Embryonic facial prominence (tissue), 1 donor: ENCODE measurements around the gene SPTBN5.

Experiments
- DNase-seq: peaks from one replicate; pipeline ENCODE4 v3.0.0-alpha.2; 2016; ENCODE audit errors: extremely low spot score

Gene SPTBN5

DNA sequence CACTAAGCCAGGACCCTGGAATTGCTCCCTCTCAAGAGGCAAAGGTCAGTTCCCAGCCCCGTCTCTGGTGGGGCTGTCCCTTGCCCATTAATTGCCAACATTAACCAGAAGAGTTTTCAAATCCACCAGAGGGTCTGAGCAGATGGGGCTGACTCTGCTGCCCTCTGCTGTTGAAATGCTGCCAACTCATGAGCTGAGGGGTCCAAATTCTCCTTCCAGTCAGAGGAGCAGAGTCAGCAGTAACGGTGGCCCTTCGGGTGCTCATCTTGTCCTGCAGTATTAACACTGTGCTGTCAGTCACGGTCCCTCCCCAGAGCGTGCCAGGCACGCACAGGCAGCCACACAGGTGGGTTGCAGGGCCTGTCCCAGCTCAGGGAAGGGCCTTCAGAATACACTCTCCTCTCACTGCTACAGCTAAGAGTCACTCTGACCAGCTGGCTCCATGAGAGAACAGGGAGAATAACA, 10.7 kb upstream of the SPTBN5 start:
- no peak for DNase-seq

DNA sequence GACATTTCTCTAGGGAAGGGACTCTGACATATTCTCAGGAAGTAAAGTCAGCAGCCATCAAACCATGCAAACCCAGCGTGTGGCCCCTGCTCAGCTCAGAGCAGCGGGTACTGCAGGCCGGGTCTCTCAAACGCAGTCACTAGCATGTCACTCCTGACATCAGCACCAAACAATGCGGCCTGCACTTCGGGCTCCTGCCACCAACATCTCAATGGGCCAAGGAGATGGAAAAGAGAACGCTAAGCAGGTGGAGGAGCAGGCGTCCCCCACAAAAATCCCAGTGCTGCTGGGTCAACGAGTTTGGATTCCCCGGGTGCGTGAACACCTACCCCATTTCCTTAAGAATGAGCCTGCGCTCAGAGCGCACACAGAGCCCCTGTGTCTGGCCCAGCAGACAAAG, 9.9 kb upstream of the SPTBN5 start:
- DNase-seq = no peak

DNA sequence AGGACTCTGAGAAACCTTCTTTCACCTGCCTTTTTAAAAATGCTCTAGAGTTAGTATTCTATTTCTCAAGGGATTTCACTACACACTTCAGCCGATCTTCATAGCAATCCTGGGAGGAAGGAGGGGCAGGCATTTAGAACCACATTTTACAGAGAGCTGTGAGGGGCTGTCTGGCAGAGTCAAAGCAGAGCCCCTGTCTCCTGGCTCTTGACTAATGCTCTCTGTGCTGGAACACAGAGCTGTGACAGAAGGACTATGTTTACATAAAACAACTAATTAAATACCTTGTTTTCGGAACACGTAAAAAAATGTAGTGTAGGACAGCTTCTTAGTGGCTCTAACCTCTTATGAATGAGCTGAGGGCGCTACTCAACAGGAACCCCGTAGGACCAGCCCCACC, 7.6 kb upstream of the SPTBN5 start:
- DNase-seq = no peak

DNA sequence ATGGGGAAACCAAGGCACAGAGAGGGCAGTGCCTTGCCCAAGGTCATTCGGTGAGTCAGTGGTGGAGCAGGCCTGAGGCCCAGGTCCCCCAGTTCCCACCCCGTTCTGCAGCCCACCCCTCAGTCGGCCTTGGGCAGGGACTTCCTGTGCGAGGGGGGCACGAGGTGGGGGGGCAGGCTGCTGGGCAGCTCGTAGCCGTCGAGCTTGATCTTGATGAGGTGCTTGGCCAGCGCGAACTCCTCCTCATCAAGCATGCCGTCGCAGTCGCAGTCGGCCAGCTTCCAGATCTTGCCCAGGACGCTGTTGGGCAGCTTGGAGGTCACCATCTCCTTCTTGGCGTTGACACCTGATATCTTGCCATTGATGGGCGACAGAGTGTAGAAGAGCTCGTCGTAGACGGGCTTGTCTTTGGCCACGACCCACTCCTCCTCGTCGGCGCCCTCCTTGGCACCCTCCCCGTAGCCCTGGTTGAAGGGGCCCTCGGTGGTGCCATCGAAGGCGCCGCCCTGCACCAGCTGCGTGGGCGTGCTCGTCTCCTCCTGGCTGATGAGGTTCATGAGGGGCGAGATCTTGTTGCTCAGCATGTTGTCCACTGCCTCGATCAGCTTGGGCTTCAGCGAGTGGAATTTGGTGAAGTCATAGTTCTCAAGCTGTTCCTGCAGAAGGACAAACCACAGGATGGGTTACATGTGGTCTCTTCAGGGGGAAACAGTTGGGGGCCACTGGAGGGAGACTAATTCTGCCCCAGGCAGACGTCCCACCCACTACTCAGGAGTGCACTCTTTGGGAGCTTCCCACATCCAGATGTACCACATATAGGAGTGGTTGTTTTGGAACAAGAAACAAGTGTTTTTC, 6.9 kb upstream of the SPTBN5 start:
- DNase-seq = no peak

DNA sequence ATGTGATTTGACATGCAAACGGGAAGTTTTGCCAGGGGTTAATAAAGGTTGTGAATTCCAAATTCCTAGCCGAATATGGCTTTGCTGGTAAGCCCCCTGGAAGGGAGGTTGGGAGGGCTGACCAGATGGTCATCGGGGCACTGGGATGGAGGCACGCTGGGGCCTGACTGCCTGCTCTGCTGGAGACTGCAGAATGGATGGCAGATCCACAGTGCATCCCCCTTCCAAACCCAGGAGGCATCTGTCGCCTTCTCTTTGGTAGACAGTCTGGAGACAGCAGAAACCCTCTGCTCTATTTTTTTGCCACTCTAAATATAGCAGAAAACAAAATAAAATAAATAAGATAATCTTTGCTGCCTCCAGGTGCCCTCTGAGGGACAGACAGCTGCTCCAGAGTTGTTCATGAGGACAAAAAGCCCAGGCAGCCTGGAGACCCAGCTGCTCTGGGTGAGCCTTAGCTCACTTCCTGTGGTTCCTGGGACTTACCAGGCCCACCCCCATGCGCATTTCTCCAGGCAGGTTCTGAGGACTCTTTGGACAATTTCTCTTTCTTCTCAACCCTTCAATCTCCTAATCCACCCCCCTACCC, 6.1 kb upstream of the SPTBN5 start:
- DNase-seq = no peak

DNA sequence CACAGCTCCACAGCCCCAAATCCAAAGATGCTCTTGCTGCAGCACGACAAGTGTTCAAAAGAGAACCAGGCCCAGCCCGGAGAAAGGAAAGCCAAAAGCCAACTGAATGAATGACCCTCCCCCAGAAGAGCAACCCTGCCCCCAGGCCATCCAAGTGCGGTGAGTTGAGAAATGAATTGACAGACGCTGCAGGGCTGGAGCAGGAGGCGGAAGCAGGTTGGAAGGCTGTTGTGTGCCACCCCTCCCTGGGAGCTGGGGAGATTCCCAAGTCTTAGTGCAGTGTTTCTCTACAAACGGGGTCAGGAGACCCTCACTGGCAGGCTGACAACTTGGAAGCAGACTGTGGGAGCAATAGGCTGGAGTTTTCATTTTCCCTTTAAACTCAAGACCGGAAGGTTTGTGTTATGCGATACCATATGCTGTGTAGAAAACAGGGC, 3.5 kb upstream of the SPTBN5 start:
- no peak for DNase-seq

DNA sequence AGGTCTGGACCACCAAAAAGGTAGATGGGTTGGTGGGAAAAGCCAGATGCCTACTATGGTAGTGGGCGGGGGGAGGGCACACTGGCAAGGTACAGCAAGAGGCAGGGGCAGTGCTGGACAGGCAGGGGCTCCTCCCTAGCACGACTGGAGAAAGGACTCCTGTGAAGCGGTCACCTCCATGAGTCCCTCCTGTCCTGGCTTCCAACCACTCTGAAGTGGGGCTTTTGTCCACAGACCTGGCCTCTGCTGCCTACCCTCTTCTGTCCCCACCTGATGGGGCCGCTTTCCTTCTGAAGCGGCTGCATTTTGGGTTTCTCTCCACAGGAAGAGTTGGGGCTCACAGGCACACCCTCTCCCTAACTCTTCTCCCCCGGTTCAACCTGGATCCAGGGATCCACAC, 2.7 kb upstream of the SPTBN5 start:
- no peak for DNase-seq

DNA sequence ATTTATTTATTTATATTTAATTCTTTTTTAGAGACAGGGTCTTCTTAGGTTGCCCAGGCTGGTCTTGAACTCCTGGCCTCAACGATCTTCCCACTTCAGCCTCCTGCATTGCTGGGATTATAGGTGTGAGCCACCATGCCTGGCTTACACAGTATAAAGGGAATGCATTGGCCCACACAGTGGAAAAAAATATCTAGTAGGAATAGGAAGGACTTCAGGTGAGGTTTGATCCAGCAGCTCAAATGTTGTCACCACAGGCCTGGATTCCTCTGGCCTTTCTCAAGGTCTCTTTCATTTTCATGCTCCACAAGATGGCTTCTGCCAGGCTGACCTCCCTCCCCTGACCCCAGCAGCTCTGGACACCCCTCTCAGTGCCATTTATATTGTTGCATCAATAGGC, 2.1 kb upstream of the SPTBN5 start:
- DNase-seq = no peak

DNA sequence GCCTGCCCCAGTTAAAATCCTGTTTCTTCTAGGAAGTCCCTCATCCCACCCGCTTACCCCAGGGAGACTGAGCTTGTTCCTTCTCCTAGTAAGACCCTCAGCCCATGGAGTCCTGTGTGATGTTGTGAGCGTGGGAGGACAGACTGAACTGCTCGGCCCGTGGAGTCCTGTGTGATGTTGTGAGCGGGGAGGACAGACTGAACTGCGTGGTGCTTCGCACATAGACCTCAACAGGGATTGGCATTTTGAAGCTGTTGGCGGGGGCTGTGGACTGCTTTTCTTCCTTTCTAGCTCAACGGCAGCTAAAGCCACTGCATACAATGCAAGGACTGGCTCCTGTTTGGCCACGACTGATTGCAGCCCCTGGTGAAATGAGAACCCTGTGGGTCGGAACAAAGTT, 1.6 kb upstream of the SPTBN5 start:
- DNase-seq = no peak

DNA sequence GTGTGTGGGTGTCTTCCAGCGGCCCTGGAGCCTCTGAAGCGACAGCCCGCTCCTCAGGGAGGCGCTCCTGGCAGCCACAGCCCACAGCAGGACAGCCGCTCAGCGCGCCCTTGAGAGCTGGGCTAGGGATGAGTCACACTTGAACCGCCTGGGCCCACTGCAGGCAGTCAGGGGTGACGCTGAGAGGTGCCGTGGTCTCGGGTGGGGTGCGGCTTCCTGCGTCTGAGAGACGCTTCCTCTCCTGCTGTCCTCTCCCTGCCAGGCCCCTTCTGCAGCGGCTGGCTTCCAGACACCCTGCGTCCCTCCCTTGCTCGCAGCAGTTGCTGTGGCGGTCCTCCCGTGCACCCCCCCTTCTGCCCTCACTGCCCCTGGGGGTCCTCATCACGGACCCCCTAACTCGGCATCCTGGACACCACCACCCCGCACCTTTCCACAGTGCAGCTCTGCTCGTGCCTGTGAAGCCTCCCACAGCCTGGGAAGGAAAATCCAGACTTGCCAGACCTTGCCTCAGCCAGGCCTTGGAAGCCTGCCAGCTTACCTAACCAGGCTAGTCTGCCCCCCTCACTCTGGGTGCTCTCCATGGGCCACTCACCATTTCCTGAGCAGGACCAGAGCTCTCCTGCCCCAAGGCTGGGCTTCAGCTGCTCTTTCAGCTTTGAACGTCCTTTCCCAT, 1.1 kb upstream of the SPTBN5 start:
- DNase-seq = no peak

DNA sequence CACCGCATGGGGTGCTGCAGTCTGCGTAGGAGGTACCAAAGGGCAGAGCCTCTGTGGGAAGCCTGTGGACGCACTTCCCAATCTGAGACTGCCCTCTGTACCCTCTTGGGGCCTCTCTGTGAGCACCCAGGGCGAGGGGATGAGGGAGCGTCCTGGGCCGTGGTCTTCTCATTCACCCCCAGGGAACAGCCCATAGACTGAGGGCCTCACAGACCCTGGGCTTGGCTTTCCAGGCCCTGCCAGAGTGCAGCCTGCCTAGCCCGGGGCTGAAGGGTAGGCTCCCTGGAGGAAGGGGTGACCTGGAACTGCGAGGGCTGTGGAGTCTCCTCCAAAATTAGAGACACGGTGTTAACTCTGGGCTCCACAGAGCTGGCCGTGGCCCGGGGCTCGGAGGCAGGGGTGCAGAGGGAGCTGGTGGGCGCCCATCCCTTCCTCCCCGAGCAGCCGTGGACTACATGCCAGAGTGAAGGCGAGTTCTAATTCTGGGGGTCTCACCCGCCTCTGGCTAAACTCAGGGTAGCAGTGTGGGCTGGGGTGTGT, 468 bp upstream of the SPTBN5 start:
- DNase-seq = no peak

DNA sequence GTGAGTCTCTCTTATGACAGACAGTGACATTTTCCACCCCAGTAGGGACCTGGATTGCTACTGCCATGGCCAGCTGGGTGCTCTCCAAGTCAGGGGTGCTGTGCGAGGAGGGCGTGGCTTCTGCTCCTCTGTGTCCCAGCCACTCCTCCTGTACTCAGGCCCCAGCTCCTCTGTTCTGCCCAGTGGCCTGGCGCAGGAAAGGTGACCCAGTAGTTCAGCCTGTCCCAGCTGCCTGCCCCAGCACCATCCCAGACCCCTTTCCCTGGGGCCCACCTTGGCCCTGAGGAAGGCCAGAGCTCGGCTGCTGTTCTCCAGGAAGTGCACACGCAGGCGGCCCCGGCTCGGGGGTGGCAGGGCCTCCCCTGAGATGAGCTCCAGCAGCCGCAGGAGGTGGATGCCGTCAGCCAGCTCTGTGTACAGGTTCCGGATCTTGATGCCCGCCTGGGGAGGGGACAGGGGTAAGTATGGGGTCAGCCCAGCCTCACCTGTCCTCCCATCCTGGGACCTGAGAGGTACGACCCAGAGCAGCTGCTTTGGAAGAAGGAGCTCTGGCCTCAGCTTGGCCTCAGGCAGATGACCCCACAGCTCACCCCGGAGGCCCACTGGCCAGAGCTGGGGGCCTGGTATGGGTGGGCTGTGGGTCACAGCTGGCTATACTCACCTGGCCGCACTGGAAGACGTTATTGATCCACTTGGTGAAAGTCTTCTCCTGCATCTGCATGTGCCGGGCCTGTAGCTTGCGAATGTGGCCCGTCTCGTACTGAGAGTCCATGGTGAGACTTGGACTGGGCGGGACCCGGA, 1.0 kb downstream of the SPTBN5 start:
- no peak for DNase-seq

DNA sequence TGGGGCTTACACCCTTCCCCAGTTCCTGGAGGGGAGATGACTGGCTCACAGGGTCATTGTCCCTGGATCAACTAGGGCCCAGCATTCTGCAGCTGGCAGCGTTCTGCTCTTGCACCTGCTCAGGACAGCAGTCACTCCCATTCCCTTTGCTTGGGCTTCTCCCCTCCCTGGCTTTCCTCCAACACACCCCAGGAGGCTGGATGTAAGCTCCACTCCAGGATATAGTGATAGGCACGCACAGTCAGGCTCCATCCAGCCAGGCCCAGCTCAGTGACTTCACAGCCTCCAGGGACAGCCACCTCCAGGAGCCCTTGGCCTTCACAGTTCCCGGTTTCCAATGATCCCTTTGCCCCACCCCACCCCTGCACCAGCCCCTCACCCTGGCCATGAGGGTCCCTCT, 1.9 kb downstream of the SPTBN5 start:
- DNase-seq = no peak

DNA sequence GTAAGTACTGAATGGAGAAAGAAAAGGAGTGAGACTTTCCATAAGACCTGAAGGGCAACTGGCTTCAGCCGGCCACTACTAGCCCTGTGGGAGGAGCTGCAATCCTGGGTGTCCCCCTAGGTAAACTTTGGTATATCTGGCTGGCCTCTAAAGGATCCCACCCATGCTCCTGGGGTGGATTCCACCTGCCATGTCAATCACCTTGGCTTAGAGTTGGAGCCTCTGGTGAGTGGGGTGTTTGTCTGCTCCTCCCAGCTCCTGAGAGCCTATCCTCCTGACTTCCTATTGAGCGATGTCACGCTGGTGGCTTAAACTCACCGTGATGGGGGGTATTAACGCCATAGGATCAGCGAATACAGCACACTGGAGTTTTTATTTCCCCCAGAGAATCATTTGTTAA, 2.6 kb downstream of the SPTBN5 start:
- DNase-seq = no peak

DNA sequence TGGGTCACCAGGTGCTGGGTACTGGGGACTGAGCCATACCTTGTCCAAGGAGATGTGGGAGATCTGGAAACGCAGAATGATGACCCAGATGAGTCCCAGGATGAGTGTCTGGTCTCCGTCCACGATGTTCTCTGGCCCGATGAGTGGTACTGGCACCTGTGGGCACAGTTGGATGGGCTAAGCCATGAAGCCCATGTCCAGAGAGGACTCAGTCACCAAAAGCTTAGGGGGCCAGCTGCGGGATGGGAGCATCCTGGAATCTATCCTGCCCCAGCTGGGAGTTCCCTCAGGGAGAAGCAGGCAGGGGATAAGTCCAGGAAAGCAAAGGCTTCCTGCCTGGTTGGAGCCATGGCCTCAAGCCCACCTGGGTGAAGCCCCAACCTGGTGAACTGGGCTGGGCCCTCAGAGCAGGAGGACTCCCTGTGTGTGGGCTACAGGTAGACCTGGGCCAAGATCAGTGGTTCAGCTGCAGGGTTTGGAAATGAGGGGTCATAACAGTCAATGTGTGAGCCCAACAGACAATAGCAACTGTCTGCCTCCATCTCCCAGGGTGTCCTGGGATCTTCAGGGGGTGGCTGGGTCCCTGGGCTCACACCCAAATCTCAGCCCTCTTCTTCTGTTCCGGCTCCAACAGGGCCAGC, 3.7 kb downstream of the SPTBN5 start:
- no peak for DNase-seq

DNA sequence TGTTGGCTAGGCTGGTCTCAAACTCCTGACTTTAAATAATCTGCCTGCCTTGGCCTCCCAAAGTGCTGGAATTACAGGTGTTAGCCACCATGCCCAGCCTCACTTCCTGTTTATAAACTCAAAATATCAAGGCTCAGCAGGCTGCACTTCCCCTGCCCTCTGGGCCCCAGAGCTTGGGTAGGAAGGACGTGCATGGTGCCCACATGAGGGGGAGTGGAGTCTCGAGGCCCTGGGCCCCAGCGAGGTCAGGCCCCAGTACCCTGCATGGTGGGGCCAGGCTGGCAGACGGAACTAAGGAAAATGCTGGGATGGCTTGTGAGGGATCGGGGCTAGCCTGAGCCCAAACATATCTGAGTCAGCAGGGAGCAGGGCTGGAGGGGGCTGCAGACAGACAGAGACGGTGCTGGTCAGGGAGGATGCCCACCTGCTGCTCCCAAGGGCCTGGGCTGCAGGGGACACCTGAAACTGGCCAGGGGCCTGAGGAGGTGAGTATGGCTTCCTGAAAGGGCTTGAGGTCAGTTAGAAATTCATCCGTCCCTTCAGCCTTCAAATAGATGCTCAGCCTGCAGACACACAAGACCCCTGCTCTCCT, 5.1 kb downstream of the SPTBN5 start:
- DNase-seq = no peak

DNA sequence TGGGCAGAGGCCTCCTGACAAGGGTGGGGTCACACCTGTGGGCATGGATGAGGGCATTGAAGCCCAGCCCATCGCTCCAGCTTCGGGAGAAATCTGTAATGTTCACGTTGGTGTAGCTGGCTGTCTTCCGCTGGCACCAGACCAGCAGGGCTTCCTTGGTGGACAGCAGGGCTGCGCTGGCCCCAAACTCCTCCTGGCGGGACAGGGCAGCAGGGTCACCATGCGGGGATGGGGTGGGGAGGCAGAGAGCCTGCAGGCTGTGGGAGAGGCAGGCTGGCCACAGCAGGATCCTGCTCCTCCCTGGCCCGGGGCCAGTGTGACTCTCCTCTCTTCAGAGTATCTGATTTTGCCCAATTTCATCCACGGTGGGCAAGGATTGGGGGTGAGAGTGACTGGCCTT, 6.0 kb downstream of the SPTBN5 start:
- no peak for DNase-seq

DNA sequence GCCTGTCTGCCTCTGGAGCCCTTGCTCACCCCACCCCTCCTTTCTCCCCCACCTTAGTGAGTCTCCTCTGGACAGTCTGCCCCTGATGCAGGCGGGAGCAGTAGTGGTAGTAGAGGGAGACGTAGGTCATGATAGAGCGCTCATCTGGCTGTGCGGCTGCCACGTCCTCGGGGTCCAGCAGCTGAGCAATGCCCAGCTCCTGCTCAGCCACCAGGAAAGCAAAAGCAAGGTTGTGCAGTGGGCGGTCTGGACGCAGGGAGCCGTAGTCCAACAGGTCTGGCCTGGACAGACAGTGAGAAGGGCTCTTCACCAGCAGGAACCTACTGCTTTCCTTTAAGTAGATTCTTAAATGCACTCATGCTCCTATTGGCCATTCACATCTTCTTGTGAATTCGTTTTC, 6.7 kb downstream of the SPTBN5 start:
- no peak for DNase-seq

DNA sequence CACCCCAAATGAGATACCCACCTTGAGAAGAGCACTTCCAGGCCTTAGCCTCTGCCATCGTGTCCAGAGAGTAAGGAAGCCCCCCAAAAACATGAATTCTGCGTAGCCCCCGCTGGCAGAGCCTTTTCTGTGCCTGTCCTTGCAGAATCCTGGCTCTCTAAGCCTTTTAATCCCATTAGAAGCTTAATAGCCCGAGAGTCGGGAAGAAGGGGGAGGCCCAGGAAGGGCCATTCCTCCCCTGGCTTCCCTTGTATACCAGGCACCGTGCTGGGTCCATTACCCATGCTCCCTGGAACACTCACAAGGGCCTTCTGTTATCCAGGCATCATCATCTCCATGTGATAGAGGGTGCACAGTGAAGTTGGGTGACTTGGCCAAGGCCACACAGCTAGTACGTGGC, 7.1 kb downstream of the SPTBN5 start:
- DNase-seq = no peak

DNA sequence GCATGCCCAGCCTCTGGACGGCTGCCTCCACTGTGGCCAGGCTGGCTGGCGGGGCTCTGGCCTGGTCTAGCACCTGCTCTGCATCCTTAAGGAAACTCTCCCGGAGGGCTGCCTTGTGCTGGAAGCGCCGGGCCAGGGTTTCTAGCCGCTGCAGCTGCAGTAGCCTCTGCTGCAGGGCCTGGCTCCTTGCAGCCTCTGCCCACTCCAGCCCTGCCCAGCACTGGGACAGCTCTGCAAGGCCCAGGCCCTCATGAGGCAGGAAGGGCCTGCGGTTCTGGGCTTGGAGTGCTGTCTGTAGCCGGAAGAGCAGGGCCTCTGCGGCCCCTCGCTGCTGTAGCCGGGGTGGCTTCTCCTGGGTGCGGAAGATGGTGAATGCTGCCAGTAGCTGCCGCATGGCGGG, 8.0 kb downstream of the SPTBN5 start:
- no peak for DNase-seq

DNA sequence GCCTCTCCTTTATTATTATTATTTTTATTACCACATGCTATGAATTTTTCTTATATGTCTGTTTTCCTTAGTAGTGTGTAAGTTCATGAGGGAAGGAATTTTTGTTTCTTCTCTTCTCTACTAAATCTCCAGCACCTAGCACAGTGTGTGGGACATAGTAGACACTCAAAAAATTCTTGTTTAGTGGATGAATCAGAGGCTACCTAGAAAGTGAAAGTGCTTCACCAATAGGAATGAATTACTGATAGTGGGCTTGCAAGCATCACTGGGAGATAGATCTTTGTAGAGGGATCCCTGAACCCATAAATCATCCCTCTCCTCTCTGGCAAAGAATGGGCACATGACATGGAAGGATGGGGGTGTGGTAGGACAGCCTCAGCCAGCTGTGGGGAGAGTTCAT, 8.5 kb downstream of the SPTBN5 start:
- no peak for DNase-seq
